Kidney tubule cell (primary cell): ENCODE results near the gene ADAMTS13.
"Not testable (repeated sequence)": the region's sequence is repeated elsewhere in the genome, so short reads cannot be mapped to it uniquely, and the experiment has no call there.

Source experiments
- DNase-seq: peaks from one replicate; pipeline ENCODE4 v3.0.0-alpha.2; 2018; ENCODE audit warnings: low spot score

The ADAMTS13 gene

GRCh38 chr9:133392308-133392707 lies 29.9 kb upstream of the ADAMTS13 start:
- DNase-seq = not testable (repeated sequence)

GRCh38 chr9:133393399-133393798 lies 28.8 kb upstream of the ADAMTS13 start:
- no peak for DNase-seq

- no peak for DNase-seq
Measured at GRCh38 chr9:133394687-133395271, 27.4 kb upstream of the ADAMTS13 start.

GRCh38 chr9:133396952-133397351 lies 25.2 kb upstream of the ADAMTS13 start:
- no peak for DNase-seq

GRCh38 chr9:133397370-133397769 lies 24.8 kb upstream of the ADAMTS13 start:
- no peak for DNase-seq

DNA sequence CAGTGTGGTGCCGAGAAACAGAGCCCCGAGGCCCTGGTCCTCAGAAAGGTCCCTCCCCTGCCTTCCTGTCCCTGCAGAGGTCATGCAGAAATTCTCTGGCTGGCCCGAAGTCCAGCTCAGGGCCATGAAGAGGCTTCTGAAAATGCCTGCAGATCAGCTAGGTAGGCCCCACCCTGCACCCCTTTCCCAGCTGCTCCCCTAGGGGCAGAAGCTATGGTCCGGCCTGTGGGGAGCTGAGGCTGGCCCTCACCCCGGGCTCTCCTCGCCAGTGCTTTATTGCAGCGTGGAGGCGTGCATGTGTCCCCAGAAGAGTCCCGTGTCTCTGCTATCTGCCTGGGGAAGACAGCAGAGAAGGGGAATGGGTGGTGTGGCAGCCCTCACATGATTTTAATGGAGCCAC lies 24.3 kb upstream of the ADAMTS13 start:
- DNase-seq = no peak

DNA sequence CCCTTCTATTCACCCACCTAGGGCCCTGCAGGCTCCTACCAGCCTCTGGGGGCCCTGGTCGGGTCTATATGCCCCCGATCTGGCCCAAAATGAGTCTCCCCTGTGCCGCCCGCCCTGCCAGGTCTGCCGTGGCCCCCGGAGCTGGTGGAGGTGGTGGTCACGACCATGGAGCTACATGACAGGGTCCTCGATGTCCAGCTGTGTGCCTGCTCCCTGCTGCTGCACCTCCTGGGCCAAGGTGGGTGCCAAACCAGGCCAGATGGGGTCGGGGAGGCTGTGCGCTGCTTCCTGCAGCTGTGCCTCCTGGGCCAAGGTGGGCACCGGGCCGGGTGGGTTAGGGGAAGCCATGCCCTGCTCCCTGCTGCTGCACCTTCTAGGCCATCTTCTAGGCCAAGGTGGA lies 21.9 kb upstream of the ADAMTS13 start:
- no peak for DNase-seq

- DNase-seq = no peak
Measured at GRCh38 chr9:133401588-133401987, 20.6 kb upstream of the ADAMTS13 start.

DNA sequence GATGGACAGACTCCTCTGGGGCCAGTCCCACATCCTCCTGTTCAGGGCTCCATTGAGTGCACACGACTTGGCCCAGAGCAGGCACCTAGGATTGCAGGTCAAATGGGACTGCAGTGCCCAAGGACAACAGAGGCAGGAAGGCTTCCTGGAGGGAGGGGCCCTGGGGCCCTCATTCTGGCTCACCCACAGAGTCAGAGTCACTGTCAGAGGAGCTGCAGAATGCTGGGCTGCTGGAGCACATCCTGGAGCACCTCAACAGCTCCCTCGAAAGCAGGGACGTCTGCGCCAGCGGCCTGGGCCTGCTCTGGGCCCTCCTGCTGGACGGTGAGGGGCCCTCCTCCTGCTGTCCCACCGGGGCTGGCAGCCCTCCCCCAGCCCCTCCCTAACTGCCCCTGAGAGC lies 19.5 kb upstream of the ADAMTS13 start:
- DNase-seq = no peak

DNA sequence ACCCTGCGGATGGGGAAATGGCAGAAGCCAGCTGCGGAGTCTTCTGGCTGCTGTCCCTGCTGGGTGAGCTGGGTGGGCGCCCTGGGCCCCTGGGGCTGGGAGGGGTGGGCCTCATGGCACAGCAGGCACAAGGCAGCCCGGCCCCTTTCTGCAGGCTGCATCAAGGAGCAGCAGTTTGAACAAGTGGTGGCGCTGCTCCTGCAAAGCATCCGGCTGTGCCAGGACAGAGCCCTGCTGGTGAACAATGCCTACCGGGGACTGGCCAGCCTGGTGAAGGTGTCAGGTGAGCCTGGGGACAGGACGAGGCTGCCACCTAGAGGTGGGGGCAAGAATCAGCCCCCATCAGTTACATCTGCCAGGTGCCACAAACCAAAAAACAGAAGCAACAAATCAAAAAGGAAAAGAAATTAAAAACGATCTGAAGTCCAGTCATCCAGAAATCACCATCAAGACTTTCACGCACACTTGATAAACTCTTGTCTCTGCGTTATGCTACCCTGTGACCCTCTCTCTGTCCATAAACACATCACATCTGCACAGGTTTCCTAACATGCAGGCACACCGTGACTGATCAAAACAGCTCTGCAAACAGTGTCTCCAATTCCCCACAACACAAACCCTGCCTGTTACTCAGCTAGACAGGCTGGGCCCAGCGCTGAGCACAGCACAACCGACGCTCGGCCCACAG lies 18.3 kb upstream of the ADAMTS13 start:
- DNase-seq = peak; percentile 65

DNA sequence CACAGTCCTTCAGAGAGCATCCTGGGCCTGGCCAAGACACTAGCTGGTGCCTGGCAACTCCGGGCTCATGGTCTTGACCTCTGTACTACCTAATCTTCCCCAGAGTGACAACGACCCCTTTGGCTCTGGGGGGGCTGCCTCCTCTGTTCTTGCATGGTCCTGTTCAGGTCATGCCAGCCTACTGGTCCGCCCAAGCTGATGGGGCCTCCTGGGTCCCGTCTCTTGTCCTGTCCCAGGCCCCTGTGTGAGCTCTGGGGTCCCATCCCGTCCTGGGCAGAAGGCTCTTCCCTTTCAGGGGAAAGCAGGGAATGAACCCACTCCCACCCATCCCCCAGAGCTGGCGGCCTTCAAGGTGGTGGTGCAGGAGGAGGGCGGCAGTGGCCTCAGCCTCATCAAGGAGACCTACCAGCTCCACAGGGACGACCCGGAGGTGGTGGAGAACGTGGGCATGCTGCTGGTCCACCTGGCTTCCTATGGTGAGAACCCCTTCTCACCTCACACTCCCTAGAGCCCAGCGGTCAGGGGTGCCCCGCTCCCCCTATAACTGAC lies 17.6 kb upstream of the ADAMTS13 start:
- no peak for DNase-seq

GRCh38 chr9:133405508-133406438 lies 16.4 kb upstream of the ADAMTS13 start:
- DNase-seq = peak; percentile 47

GRCh38 chr9:133406480-133407307 lies 15.5 kb upstream of the ADAMTS13 start:
- peak; percentile 77 for DNase-seq

GRCh38 chr9:133408042-133408441 lies 14.1 kb upstream of the ADAMTS13 start:
- DNase-seq = no peak

- no peak for DNase-seq
Measured at GRCh38 chr9:133415170-133415569, 7.0 kb upstream of the ADAMTS13 start.

- peak; percentile 91 for DNase-seq
Measured at GRCh38 chr9:133417541-133418461, 4.4 kb upstream of the ADAMTS13 start, which contains the start of gene REXO4. Gene REXO4, minus strand, starts transcription at chr9:133418010. Its CDS starts 166 bp downstream, at chr9:133417844.

DNA sequence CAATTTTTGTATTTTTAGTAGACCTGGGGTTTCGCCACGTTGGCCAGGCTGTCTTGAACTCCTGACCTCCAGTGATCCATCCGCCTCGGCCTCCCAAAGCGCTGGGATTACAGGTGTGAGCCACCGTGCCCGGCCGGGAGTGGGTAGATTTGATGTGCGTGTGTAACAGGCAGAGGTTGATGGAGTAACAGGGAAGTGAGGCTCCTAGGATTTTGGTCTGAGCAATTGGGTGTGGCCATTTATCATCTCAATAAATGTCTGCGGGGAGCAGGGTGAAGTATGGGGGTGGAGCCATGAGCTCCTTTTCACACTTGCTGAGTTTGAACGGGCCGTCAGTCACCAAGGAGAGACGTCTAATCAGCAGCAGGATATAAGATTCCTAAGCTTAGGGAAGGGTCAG lies 3.2 kb upstream of the ADAMTS13 start:
- DNase-seq = no peak

GRCh38 chr9:133420392-133420827 lies 1.8 kb upstream of the ADAMTS13 start:
- DNase-seq = no peak

GRCh38 chr9:133423216-133423615 lies 1.0 kb downstream of the ADAMTS13 start:
- no peak for DNase-seq

- no peak for DNase-seq
Measured at GRCh38 chr9:133424187-133424586, 2.0 kb downstream of the ADAMTS13 start.
